PC-3 (cell line): ENCODE data around the gene ASF1B.

Experiments
- EZH2 ChIP-seq: fragments of 300-600 bp; sonication (generic); IDR thresholded peaks from one replicate; pipeline ENCODE4 v1.6.1; 2017; ENCODE audit warnings: antibody characterized with exemption, mild to moderate bottlenecking, low read length; ENCODE audit not compliant: unreplicated experiment
- EZH2phosphoT487 ChIP-seq: fragments of 300-600 bp; sonication (generic); IDR thresholded peaks from 2 replicates; pipeline ENCODE4 v1.6.1; 2018; ENCODE audit warnings: mild to moderate bottlenecking, antibody characterized with exemption, low read length, borderline replicate concordance
- TF ChIP-seq, protein P1 (sequence below): fragments of 300-600 bp; sonication (generic); conservative IDR thresholded peaks from 2 replicates; pipeline ENCODE4 v1.5.1; 2017; ENCODE audit warnings: antibody characterized with exemption, low read depth, mild to moderate bottlenecking, low read length

DNA sequence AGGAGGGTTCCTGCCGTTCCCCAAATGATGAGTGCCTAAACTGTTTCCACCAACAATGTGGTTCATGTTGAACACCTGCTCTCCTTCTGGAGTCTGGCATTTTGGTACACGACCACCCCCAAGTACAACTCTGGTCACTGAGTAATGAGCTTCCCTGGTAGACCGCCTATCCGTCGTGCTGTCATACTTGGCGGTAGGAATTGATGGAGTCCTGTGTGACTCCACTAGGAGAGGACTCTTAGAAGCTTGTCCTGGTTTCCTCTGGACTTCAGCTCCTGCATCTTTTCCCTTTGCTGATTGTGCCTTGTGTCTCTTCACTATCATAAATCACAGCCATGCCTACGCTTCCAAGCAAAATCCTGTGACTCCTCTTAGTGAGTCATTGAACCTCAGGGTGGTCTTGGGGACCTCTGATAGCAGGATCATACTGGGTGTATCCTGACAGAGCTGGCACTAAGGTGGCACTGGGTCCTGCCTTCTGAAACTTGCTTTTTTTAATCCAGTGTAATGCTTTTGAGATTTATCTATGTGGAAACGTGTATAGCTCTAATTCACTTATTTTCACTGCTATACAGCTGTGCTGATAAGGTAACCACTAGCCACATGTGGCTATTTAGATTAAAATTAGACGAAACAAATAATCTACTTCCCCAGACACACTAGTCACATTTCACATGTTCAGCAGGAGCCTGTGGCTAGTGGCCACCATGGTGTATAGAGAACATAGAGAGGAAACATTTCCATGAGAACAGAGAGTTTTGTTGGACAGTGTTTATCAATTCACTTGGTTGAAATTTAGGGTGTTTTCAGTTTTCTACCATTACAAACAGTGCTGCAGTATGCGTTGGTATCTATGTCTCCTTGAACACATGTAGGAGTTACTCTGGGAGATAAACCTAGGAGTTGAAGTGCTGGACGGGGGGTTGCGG is 6.1 kb upstream of the ASF1B start:
- TF ChIP-seq, protein P1, sequence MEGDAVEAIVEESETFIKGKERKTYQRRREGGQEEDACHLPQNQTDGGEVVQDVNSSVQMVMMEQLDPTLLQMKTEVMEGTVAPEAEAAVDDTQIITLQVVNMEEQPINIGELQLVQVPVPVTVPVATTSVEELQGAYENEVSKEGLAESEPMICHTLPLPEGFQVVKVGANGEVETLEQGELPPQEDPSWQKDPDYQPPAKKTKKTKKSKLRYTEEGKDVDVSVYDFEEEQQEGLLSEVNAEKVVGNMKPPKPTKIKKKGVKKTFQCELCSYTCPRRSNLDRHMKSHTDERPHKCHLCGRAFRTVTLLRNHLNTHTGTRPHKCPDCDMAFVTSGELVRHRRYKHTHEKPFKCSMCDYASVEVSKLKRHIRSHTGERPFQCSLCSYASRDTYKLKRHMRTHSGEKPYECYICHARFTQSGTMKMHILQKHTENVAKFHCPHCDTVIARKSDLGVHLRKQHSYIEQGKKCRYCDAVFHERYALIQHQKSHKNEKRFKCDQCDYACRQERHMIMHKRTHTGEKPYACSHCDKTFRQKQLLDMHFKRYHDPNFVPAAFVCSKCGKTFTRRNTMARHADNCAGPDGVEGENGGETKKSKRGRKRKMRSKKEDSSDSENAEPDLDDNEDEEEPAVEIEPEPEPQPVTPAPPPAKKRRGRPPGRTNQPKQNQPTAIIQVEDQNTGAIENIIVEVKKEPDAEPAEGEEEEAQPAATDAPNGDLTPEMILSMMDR, result no peak
- no peak for TF ChIP-seq EZH2phosphoT487
- no peak for TF ChIP-seq EZH2
